Neural progenitor cell (in vitro differentiated cells): Measurements from ENCODE around the gene PAM. TPM values are rescaled to one million over a fixed set of nuclear protein-coding genes. Genes with fewer than 3 reads are reported as not detected.
A peak's percentile ranks its signal among the peaks of the same experiment; 100 is the strongest.
"Not testable (repeated sequence)": the region's sequence is repeated elsewhere in the genome, so short reads cannot be mapped to it uniquely, and the experiment has no call there.

ENCODE experiments used
- DNase-seq: peaks from one replicate; pipeline ENCODE4 v3.0.0-alpha.2; 2016; ENCODE audit warnings: low spot score
- H2AFZ ChIP-seq: fragments of 200-600 bp; sonication (generic); replicated peaks from 2 replicates; pipeline ENCODE4 v1.6.1; 2016; ENCODE audit warnings: antibody characterized with exemption
- H3F3A ChIP-seq: fragments of 200-600 bp; sonication (generic); 2 replicates; pipeline ENCODE4 v1.6.1; 2016; ENCODE audit warnings: antibody characterized with exemption, low read depth
- H3K27ac ChIP-seq: fragments of 200-600 bp; sonication (generic); 2 replicates; pipeline ENCODE4 v1.5.1; 2016; ENCODE audit warnings: mild to moderate bottlenecking
- H3K27me3 ChIP-seq: fragments of 200-600 bp; sonication (generic); 2 replicates; pipeline ENCODE4 v1.6.1; 2016; ENCODE audit warnings: mild to moderate bottlenecking, moderate library complexity
- H3K36me3 ChIP-seq: fragments of 200-600 bp; sonication (generic); 2 replicates; pipeline ENCODE4 v1.5.1; 2016
- H3K4me1 ChIP-seq: fragments of 200-600 bp; sonication (generic); 2 replicates; pipeline ENCODE4 v1.6.1; 2016; ENCODE audit warnings: mixed run types
- H3K4me2 ChIP-seq: fragments of 200-600 bp; sonication (generic); 2 replicates; pipeline ENCODE4 v1.6.1; 2016
- H3K4me3 ChIP-seq: fragments of 200-600 bp; sonication (generic); 2 replicates; pipeline ENCODE4 v1.5.1; 2016
- H3K79me2 ChIP-seq: fragments of 200-600 bp; sonication (generic); 2 replicates; pipeline ENCODE4 v1.6.1; 2016; ENCODE audit warnings: low read depth
- H3K9ac ChIP-seq: fragments of 200-600 bp; sonication (generic); 2 replicates; pipeline ENCODE4 v1.6.1; 2016
- H3K9me3 ChIP-seq: fragments of 200-600 bp; sonication (generic); 2 replicates; pipeline ENCODE4 v1.5.1; 2016; ENCODE audit warnings: low read depth
- H4K20me1 ChIP-seq: fragments of 200-600 bp; sonication (generic); 2 replicates; pipeline ENCODE4 v1.6.1; 2016; ENCODE audit warnings: low read depth
- H3K27ac Mint-ChIP-seq: 3 replicates; pipeline ENCODE4 v1.8.0; 2021; ENCODE audit warnings: mixed read lengths
- H3K27me3 Mint-ChIP-seq: 2 replicates; pipeline ENCODE4 v1.8.0; 2022; ENCODE audit warnings: low read depth, mild to moderate bottlenecking, inconsistent platforms, moderate library complexity, mixed read lengths; ENCODE audit not compliant: insufficient read depth
- H3K36me3 Mint-ChIP-seq: 3 replicates; pipeline ENCODE4 v1.8.0; 2021; ENCODE audit warnings: mixed read lengths
- H3K4me1 Mint-ChIP-seq: 3 replicates; pipeline ENCODE4 v1.8.0; 2021; ENCODE audit warnings: mixed read lengths
- H3K4me3 Mint-ChIP-seq: 3 replicates; pipeline ENCODE4 v1.8.0; 2021; ENCODE audit warnings: mild to moderate bottlenecking, moderate library complexity, mixed read lengths
- H3K9me3 Mint-ChIP-seq: 3 replicates; pipeline ENCODE4 v1.8.0; 2020; ENCODE audit warnings: mixed read lengths
- EZH2 ChIP-seq: fragments of 200-600 bp; sonication (generic); IDR thresholded peaks from 2 replicates; pipeline ENCODE4 v1.6.1; 2017; ENCODE audit warnings: antibody characterized with exemption, mild to moderate bottlenecking, moderate library complexity
- EZH2phosphoT487 ChIP-seq: fragments of 200-600 bp; sonication (generic); IDR thresholded peaks from 2 replicates; pipeline ENCODE4 v1.6.1; 2017; ENCODE audit warnings: antibody characterized with exemption
- total RNA-seq: library from RNA; depleted of rRNA; stranded (reverse); fragments of >200 nt; gene quantifications from 2 replicates; pipeline ENCODE4 v1.2.3, GENCODE V29; 2015; ENCODE audit warnings: low replicate concordance
- TF ChIP-seq, protein P1 (sequence below): fragments of 200-600 bp; sonication (generic); IDR thresholded peaks from 2 replicates; pipeline ENCODE4 v1.5.1; 2017; ENCODE audit warnings: antibody characterized with exemption, mild to moderate bottlenecking

Gene PAM
- total RNA-seq, 1 donor from 2014 or later = 246 TPM

DNA sequence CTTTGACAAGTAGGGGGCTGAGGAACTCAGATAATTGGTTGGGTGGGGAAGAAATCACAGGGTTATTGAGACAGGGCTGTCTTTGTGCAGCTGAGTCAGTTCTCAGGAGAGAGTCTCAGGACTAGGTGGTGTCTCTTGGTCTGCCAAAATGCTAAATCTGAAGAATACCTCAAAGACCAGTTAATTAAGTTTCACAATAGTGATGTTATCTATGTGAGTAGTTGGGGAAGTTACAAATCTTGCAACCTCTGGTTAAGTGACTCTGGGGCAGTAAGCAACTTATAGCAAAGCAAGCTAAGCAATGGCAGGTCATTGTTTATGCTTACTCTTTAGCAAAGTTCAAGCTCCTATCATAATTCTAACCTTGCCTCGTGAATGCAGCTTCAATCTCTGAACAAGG, 311.2 kb downstream of the PAM start:
- no peak overlapping the region for H3K4me2 ChIP-seq
- H4K20me1 ChIP-seq = no peaks in the 10 kb centered on the region
- no peak overlapping the region for H3K9ac ChIP-seq
- H3K4me3 ChIP-seq = no peak overlapping the region
- Mint-ChIP-seq H3K27me3 (no peaks in the 10 kb centered on the region), H3K36me3 (no peaks in the 10 kb centered on the region), H3K4me3 (no peak overlapping the region), H3K9me3 (no peaks in the 10 kb centered on the region), H3K4me1 (peaks cover 4% of the 10 kb centered on the region), H3K27ac (peak overlapping the region; percentile 46)
- DNase-seq = no peak
- no peak overlapping the region for H3K27ac ChIP-seq
- H3K79me2 ChIP-seq = no peaks in the 10 kb centered on the region
- no peaks in the 10 kb centered on the region for H3K9me3 ChIP-seq
- no peaks in the 10 kb centered on the region for H3K27me3 ChIP-seq
- no peaks in the 10 kb centered on the region for H3K36me3 ChIP-seq
- TF ChIP-seq EZH2phosphoT487 (no peak), EZH2 (no peak)
- TF ChIP-seq, protein P1, sequence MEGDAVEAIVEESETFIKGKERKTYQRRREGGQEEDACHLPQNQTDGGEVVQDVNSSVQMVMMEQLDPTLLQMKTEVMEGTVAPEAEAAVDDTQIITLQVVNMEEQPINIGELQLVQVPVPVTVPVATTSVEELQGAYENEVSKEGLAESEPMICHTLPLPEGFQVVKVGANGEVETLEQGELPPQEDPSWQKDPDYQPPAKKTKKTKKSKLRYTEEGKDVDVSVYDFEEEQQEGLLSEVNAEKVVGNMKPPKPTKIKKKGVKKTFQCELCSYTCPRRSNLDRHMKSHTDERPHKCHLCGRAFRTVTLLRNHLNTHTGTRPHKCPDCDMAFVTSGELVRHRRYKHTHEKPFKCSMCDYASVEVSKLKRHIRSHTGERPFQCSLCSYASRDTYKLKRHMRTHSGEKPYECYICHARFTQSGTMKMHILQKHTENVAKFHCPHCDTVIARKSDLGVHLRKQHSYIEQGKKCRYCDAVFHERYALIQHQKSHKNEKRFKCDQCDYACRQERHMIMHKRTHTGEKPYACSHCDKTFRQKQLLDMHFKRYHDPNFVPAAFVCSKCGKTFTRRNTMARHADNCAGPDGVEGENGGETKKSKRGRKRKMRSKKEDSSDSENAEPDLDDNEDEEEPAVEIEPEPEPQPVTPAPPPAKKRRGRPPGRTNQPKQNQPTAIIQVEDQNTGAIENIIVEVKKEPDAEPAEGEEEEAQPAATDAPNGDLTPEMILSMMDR = no peak
- H2AFZ ChIP-seq = no peak overlapping the region
- H3F3A ChIP-seq = no peaks in the 10 kb centered on the region
- H3K4me1 ChIP-seq = peaks cover 19% of the 10 kb centered on the region

GRCh38 chr5:103073500-103073899, 318.4 kb downstream of the PAM start:
- not testable (repeated sequence) for H3K27ac Mint-ChIP-seq, H3K27ac ChIP-seq, H3K4me1 Mint-ChIP-seq, H3F3A ChIP-seq, H3K36me3 ChIP-seq, H4K20me1 ChIP-seq, DNase-seq, H3K4me3 ChIP-seq, H2AFZ ChIP-seq, H3K9ac ChIP-seq, H3K4me3 Mint-ChIP-seq, H3K9me3 ChIP-seq, H3K27me3 ChIP-seq, H3K4me2 ChIP-seq, H3K36me3 Mint-ChIP-seq, H3K79me2 ChIP-seq, H3K27me3 Mint-ChIP-seq, H3K4me1 ChIP-seq
- peaks cover 42% of the 10 kb centered on the region for H3K9me3 Mint-ChIP-seq

DNA sequence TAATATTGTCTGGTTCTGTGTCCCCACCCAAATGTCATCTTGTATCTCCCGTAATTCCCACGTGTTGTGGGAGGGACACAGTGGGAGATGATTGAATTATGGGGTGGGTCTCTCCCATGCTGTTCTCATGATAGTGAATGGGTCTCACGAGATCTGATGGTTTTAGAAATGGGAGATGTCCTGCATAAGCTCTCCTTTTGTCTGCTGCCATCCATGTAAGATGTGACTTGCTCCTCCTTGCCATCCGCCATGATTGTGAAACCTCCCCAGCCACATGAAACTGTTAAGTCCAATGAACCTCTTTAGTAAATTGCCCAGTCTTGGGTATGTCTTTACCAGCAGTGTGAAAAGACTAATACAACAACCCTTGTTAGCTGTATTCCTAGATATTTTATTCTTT, 320.3 kb downstream of the PAM start:
- peaks cover under 1% of the 10 kb centered on the region for H3K36me3 ChIP-seq

More for the DNA sequence above, 320.3 kb downstream of the PAM start:
- H3K27ac ChIP-seq = no peak overlapping the region
- TF ChIP-seq EZH2phosphoT487 (no peak), EZH2 (no peak)
- TF ChIP-seq, protein P1 = no peak
- Mint-ChIP-seq H3K27me3 (peaks cover 2% of the 10 kb centered on the region), H3K36me3 (no peaks in the 10 kb centered on the region), H3K4me1 (no peaks in the 10 kb centered on the region), H3K27ac (no peak overlapping the region), H3K4me3 (no peak overlapping the region), H3K9me3 (peaks cover 48% of the 10 kb centered on the region)
- peaks cover 9% of the 10 kb centered on the region for H3K9me3 ChIP-seq
- DNase-seq = no peak
- H3K4me3 ChIP-seq = no peak overlapping the region
- H3K79me2 ChIP-seq = no peaks in the 10 kb centered on the region
- H4K20me1 ChIP-seq = no peaks in the 10 kb centered on the region
- no peaks in the 10 kb centered on the region for H3K27me3 ChIP-seq
- no peak overlapping the region for H3K9ac ChIP-seq
- no peaks in the 10 kb centered on the region for H3K4me1 ChIP-seq
- no peak overlapping the region for H3K4me2 ChIP-seq
- no peak overlapping the region for H2AFZ ChIP-seq
- no peaks in the 10 kb centered on the region for H3F3A ChIP-seq
